Measurements from ENCODE around the gene BMPR2. TPM values are rescaled to one million over a fixed set of nuclear protein-coding genes. Genes with fewer than 3 reads are reported as not detected.

Gene BMPR2
- total and polyA plus RNA-seq, 2 of the 8 experiments (the other 6 are each of a cell fraction or from before 2014, with no cell fraction given), result 5.5 to 19.8 TPM

GRCh38 chr2:202450785-202451184 lies 74.7 kb downstream of the BMPR2 start:
- Histone ChIP-seq H3K4ac (replicated peaks; ENCODE audit: insufficient read length, low read depth, low read length) (no peak overlapping the region), H4K8ac (ENCODE audit: extremely low read depth, insufficient read depth, low read length) (no peak overlapping the region), H3K27ac (ENCODE audit: low read depth, low read length) (no peak overlapping the region), H3K18ac (ENCODE audit: extremely low read depth, low read length) (no peak overlapping the region), H3K4me2 (ENCODE audit: insufficient read depth in 1 of 2, low read depth in 2 of 2, low read length in 2 of 2) (no peak overlapping the region), H3K27me3 (replicated peaks in 1 of 4; ENCODE audit: control insufficient read depth in 3 of 4, extremely low read depth in 1 of 4, insufficient read depth in 3 of 4, low read length in 3 of 4) (no peaks in the 10 kb centered on the region), H3K79me1 (ENCODE audit: low read depth, low read length) (peaks cover 2% of the 10 kb centered on the region; the same call in 1 of the 2 replicates), H2BK120ac (replicated peaks; ENCODE audit: low read depth, low read length) (no peak overlapping the region), H2AFZ (ENCODE audit: low read length) (no peak overlapping the region), H3K9me3 (ENCODE audit: insufficient read depth in 2 of 2, low read depth in 1 of 2, low read length in 1 of 2) (0 out of 4 replicates have a peak, but pooled peaks cover 0 to 3% of the 10 kb centered on the region in 2 experiments), H3K23me2 (ENCODE audit: low read depth, low read length) (no peaks in the 10 kb centered on the region), H3K4me3 (ENCODE audit: extremely low read depth in 1 of 4, insufficient read depth in 2 of 4, low read depth in 3 of 4, low read length in 4 of 4) (no peak overlapping the region), H2BK15ac (ENCODE audit: low read length) (no peak overlapping the region), H3K14ac (ENCODE audit: insufficient read length) (no peak overlapping the region), H2BK5ac (ENCODE audit: low read depth, low read length) (no peak overlapping the region), H4K20me1 (replicated peaks in 1 of 2; ENCODE audit: control insufficient read depth in 1 of 2, insufficient read depth in 2 of 2, low read length in 2 of 2) (no peaks in the 10 kb centered on the region), H3K9ac (replicated peaks in 1 of 4; ENCODE audit: extremely low read depth in 1 of 4, low read depth in 3 of 4, low read length in 3 of 4) (no peak overlapping the region), H2BK12ac (ENCODE audit: low read depth, low read length) (no peak overlapping the region), H4K5ac (ENCODE audit: insufficient read length, low read depth, low read length) (no peak overlapping the region), H3K36me3 (ENCODE audit: control insufficient read depth in 2 of 4, insufficient read depth in 4 of 4, low read length in 3 of 4) (no peaks in the 10 kb centered on the region), H3K4me1 (replicated peaks in 1 of 4; ENCODE audit: control insufficient read depth in 3 of 4, insufficient read depth in 4 of 4, low read length in 3 of 4) (no peaks in the 10 kb centered on the region), H2BK20ac (ENCODE audit: low read length) (no peak overlapping the region), H3K79me2 (ENCODE audit: control insufficient read depth in 1 of 2, insufficient read depth in 2 of 2, low read length in 2 of 2) (no peaks in the 10 kb centered on the region), H2AK5ac (ENCODE audit: low read depth, low read length) (no peak overlapping the region), H3K56ac (replicated peaks; ENCODE audit: insufficient read length, low read depth, low read length) (no peak overlapping the region), H3K23ac (ENCODE audit: insufficient read length) (no peak overlapping the region), H4K91ac (replicated peaks; ENCODE audit: insufficient read length, low read length) (no peak overlapping the region)
- ChIA-PET POLR2A (ENCODE audit: partially characterized antibody) (no interaction called here), CTCF (ENCODE audit: partially characterized antibody) (no interaction called here)
- FAIRE-seq, result no peak
- no peak for DNase-seq (ENCODE audit: low read depth in 1 of 2, low spot score in 2 of 2)
- TF ChIP-seq JUN (IDR thresholded peaks at IDR 0.05; ENCODE audit: low read depth, low read length) (no peak), CBX5 (IDR thresholded peaks at IDR 0.05; ENCODE audit: low read depth, low read length) (no peak), JUND (IDR thresholded peaks at IDR 0.05; ENCODE audit: low read length) (no peak), POU5F1 (IDR thresholded peaks at IDR 0.05; ENCODE audit: low read depth, low read length) (no peak), NANOG (IDR thresholded peaks at IDR 0.05; ENCODE audit: insufficient read depth, low read depth, low read length, poor library complexity, severe bottlenecking) (no peak), SIRT6 (IDR thresholded peaks at IDR 0.05; ENCODE audit: low read length) (no peak), ASH2L (IDR thresholded peaks at IDR 0.05; ENCODE audit: low read length) (no peak), MAFK (IDR thresholded peaks at IDR 0.05; ENCODE audit: low read depth, low read length) (no peak), ATF2 (IDR thresholded peaks at IDR 0.05; ENCODE audit: low read length) (no peak), SRF (IDR thresholded peaks at IDR 0.05; ENCODE audit: low read depth, low read length) (no peak), RNF2 (IDR thresholded peaks at IDR 0.05; ENCODE audit: borderline replicate concordance, low read depth, low read length, missing control alignments, poor library complexity, severe bottlenecking) (no peak), USF2 (IDR thresholded peaks at IDR 0.05; ENCODE audit: low read length) (no peak), RBBP5 (IDR thresholded peaks at IDR 0.05; ENCODE audit: borderline replicate concordance, low read depth, low read length) (no peak)
